Nucleus accumbens (tissue), 56 donors: ENCODE measurements around the gene BRAT1.
"Not testable (repeated sequence)": the region's sequence is repeated elsewhere in the genome, so short reads cannot be mapped to it uniquely, and the experiment has no call there.

ENCODE experiments used
- DNase-seq, 56 donors: peaks; one replicate each; lab custom pipeline; 2025; lab: John Stamatoyannopoulos, UW

Gene BRAT1

GRCh38 chr7:2541291-2542010 is 13.9 kb downstream of the BRAT1 start:
- DNase-seq = no peak

- no peak for DNase-seq
Measured at GRCh38 chr7:2540641-2541051, 14.7 kb downstream of the BRAT1 start.

- DNase-seq = no peak
Measured at GRCh38 chr7:2540133-2540532, 15.2 kb downstream of the BRAT1 start.

- no peak for DNase-seq
Measured at GRCh38 chr7:2539031-2539911, 16.1 kb downstream of the BRAT1 start.

- no peak for DNase-seq
Measured at GRCh38 chr7:2537981-2538851, 17.1 kb downstream of the BRAT1 start.

GRCh38 chr7:2535872-2536627 is 19.3 kb downstream of the BRAT1 start:
- not testable (repeated sequence) for DNase-seq

- not testable (repeated sequence) for DNase-seq
Measured at GRCh38 chr7:2534214-2534613, 21.1 kb downstream of the BRAT1 start.

GRCh38 chr7:2533566-2533965 is 21.8 kb downstream of the BRAT1 start:
- DNase-seq = not testable (repeated sequence)

GRCh38 chr7:2532816-2533215 is 22.5 kb downstream of the BRAT1 start:
- DNase-seq = not testable (repeated sequence)

GRCh38 chr7:2532199-2532772 is 23.0 kb downstream of the BRAT1 start:
- DNase-seq = not testable (repeated sequence)

- peak in 9 of 56 donors; percentile 29 to 58 (median 42) for DNase-seq
Measured at GRCh38 chr7:2531796-2532110, 23.6 kb downstream of the BRAT1 start.

- DNase-seq = peak in 6 of 56 donors; percentile 35 to 66 (median 48)
Measured at GRCh38 chr7:2530994-2531795, 24.1 kb downstream of the BRAT1 start.

GRCh38 chr7:2530071-2530987 is 25.0 kb downstream of the BRAT1 start:
- peak in 5 of 56 donors; percentile 19 to 65 (median 46) for DNase-seq

GRCh38 chr7:2529161-2530070 is 25.9 kb downstream of the BRAT1 start:
- DNase-seq = peak in 29 of 56 donors; percentile 22 to 69 (median 40)

- DNase-seq = no peak
Measured at GRCh38 chr7:2528481-2529095, 26.7 kb downstream of the BRAT1 start.
